Activated CD4-positive, CD25-positive, alpha-beta regulatory T cell (primary cell): Measurements from ENCODE around the gene WFDC1.

Experiments used
- DNase-seq, 4 experiments: peaks; one replicate each; lab custom pipeline; 2025; lab: John Stamatoyannopoulos, UW

WFDC1 gene

DNA sequence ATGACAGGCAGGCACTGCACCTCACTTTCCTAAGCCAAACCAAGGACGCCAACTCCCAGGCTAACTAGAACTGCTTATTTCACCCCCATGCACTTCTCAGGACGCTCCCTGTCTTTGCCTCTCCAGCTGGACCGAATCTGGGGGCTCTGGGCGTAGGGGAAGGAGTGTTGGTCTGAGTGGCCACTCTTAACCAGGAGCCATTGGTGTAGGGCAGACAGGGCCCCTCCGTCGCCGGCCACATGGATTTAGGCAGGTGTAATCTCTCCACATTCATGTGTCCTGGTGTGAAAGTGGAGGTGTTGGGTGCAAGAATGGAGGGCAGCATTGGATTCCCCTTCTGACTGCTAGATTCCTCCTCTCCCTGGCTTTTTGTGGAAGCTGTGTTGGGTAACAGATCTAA is 83.4 kb downstream of the WFDC1 start:
- no peak for DNase-seq

DNA sequence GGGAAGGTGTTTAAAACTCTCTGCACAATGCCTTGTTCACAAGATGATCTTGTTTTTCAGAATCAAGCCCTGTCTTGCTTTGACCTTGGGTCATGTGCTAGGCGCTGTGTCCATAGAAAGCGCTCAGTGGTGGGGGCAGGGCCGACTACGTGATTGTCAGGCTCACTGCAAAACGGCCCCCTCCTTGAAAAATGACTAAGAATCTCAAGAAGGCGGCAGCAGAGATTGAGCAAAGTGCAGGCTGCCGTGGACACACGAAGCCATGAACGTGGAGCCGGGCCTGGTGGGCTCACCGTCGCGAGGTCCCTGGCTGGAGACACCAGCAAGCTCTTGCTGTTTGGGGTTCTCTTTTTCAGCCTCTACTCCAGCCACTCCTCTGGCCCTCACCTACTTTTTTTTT is 83.9 kb downstream of the WFDC1 start:
- DNase-seq: no peak

- no peak for DNase-seq
Measured at GRCh38 chr16:84379008-84379708, 84.5 kb downstream of the WFDC1 start.
